DOHH2 (cell line): ENCODE results near the gene MAP4K3.

ENCODE experiments used
- CTCF ChIP-seq: fragments of 200-600 bp; sonication (generic); IDR thresholded peaks from one replicate; pipeline ENCODE4 v1.5.1; 2014; ENCODE audit warnings: antibody characterized with exemption, mild to moderate bottlenecking, low read depth, low read length; ENCODE audit not compliant: poor library complexity, severe bottlenecking
- EZH2phosphoT487 ChIP-seq: fragments of 200-600 bp; sonication (generic); IDR thresholded peaks from 2 replicates; pipeline ENCODE4 v1.6.1; 2017; ENCODE audit warnings: borderline replicate concordance, mild to moderate bottlenecking, antibody characterized with exemption, low read length, moderate library complexity, mixed read lengths

DNA sequence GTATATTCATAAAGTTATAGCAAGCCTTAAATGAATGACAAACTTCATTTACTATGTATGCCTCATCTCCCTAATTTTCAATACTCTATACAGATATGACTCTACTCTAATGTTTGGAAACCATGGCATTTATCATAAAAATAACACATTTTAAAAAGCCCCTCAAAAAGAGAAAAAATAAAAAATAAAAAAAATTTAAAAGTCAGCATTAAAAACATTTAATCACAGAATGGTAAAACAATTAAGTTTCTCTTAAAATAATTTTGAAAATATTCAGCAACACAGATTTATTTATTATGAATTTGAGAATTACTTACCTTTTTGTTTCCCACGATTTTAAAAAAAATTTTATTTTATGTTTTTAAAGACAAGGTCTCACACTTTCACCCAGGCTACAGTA lies 128.3 kb downstream of the MAP4K3 start:
- no peak for TF ChIP-seq CTCF
- TF ChIP-seq EZH2phosphoT487 = no peak
